Loucy (cell line): ENCODE data around the gene VANGL2.

Experiments used
- H2AFZ ChIP-seq: fragments of 200-600 bp; sonication (generic); 2 replicates; pipeline ENCODE4 v1.6.0; 2016; ENCODE audit warnings: antibody characterized with exemption, mild to moderate bottlenecking, low read length, moderate library complexity
- H3F3A ChIP-seq: fragments of 200-600 bp; 2 replicates; pipeline ENCODE4 v1.6.0; 2016; ENCODE audit warnings: antibody characterized with exemption, low read depth, mild to moderate bottlenecking
- H3K27me3 ChIP-seq: fragments of 200-600 bp; sonication (generic); 2 replicates; pipeline ENCODE4 v1.6.1; 2014; ENCODE audit warnings: low read length, mild to moderate bottlenecking; ENCODE audit not compliant: insufficient read depth, poor library complexity, severe bottlenecking
- H3K36me3 ChIP-seq: fragments of 200-600 bp; sonication (generic); 2 replicates; pipeline ENCODE4 v1.6.1; 2016; ENCODE audit warnings: low read length; ENCODE audit not compliant: insufficient read depth
- H3K4me1 ChIP-seq: fragments of 200-600 bp; sonication (generic); 2 replicates; pipeline ENCODE4 v1.5.1; 2014; ENCODE audit warnings: low read length, mild to moderate bottlenecking; ENCODE audit not compliant: insufficient read depth, poor library complexity, severe bottlenecking
- H3K4me2 ChIP-seq: fragments of 200-600 bp; sonication (generic); 2 replicates; pipeline ENCODE4 v1.6.0; 2014; ENCODE audit warnings: antibody characterized with exemption, low read length, low read depth, mild to moderate bottlenecking; ENCODE audit not compliant: poor library complexity, severe bottlenecking
- H3K4me3 ChIP-seq: fragments of 200-600 bp; sonication (generic); 2 replicates; pipeline ENCODE4 v1.5.1; 2014; ENCODE audit warnings: low read length, mild to moderate bottlenecking, mixed read lengths; ENCODE audit not compliant: poor library complexity, severe bottlenecking
- H3K79me2 ChIP-seq: fragments of 200-600 bp; sonication (generic); 2 replicates; pipeline ENCODE4 v1.6.1; 2014; ENCODE audit warnings: low read length; ENCODE audit not compliant: insufficient read depth
- H3K9ac ChIP-seq: fragments of 200-600 bp; sonication (generic); 2 replicates; pipeline ENCODE4 v1.6.0; 2014; ENCODE audit warnings: mild to moderate bottlenecking, low read depth, low read length, moderate library complexity; ENCODE audit not compliant: poor library complexity, severe bottlenecking
- H3K9me2 ChIP-seq: fragments of 200-600 bp; sonication (generic); replicated peaks from 2 replicates; pipeline ENCODE4 v1.6.1; 2016; ENCODE audit warnings: low read depth, low read length, mixed read lengths
- H3K9me3 ChIP-seq: fragments of 200-600 bp; sonication (generic); 2 replicates; pipeline ENCODE4 v1.6.1; 2014; ENCODE audit warnings: mild to moderate bottlenecking, antibody characterized with exemption, low read length, low read depth; ENCODE audit not compliant: insufficient read depth
- H4K20me1 ChIP-seq: fragments of 200-600 bp; sonication (generic); 2 replicates; pipeline ENCODE4 v1.6.0; 2014; ENCODE audit warnings: antibody characterized with exemption, low read length, mild to moderate bottlenecking; ENCODE audit not compliant: insufficient read depth, poor library complexity, severe bottlenecking
- EZH2phosphoT487 ChIP-seq: fragments of 200-600 bp; IDR thresholded peaks from 2 replicates; pipeline ENCODE4 v1.6.1; 2018; ENCODE audit warnings: antibody characterized with exemption, mild to moderate bottlenecking, moderate library complexity, borderline replicate concordance
- TF ChIP-seq, protein P1 (sequence below): fragments of 200-600 bp; sonication (generic); conservative IDR thresholded peaks from 2 replicates; pipeline ENCODE4 v1.5.1; 2014; ENCODE audit warnings: mild to moderate bottlenecking, antibody characterized with exemption, low read length

The VANGL2 gene

GRCh38 chr1:160394673-160395072 is 5.7 kb upstream of the VANGL2 start:
- H3K9me3 ChIP-seq = no peaks in the 10 kb centered on the region
- H3K4me1 ChIP-seq = peaks cover 4% of the 10 kb centered on the region
- H3F3A ChIP-seq = no peaks in the 10 kb centered on the region
- peaks cover 8% of the 10 kb centered on the region for H3K27me3 ChIP-seq
- H3K36me3 ChIP-seq = no peaks in the 10 kb centered on the region
- no peaks in the 10 kb centered on the region for H3K79me2 ChIP-seq
- no peak overlapping the region for H3K4me3 ChIP-seq
- H3K9ac ChIP-seq = no peak overlapping the region
- no peak for TF ChIP-seq EZH2phosphoT487
- TF ChIP-seq, protein P1, sequence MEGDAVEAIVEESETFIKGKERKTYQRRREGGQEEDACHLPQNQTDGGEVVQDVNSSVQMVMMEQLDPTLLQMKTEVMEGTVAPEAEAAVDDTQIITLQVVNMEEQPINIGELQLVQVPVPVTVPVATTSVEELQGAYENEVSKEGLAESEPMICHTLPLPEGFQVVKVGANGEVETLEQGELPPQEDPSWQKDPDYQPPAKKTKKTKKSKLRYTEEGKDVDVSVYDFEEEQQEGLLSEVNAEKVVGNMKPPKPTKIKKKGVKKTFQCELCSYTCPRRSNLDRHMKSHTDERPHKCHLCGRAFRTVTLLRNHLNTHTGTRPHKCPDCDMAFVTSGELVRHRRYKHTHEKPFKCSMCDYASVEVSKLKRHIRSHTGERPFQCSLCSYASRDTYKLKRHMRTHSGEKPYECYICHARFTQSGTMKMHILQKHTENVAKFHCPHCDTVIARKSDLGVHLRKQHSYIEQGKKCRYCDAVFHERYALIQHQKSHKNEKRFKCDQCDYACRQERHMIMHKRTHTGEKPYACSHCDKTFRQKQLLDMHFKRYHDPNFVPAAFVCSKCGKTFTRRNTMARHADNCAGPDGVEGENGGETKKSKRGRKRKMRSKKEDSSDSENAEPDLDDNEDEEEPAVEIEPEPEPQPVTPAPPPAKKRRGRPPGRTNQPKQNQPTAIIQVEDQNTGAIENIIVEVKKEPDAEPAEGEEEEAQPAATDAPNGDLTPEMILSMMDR = no peak
- H4K20me1 ChIP-seq = no peaks in the 10 kb centered on the region
- no peaks in the 10 kb centered on the region for H3K9me2 ChIP-seq
- no peak overlapping the region for H2AFZ ChIP-seq
- H3K4me2 ChIP-seq = no peak overlapping the region

GRCh38 chr1:160397651-160398050 is 2.7 kb upstream of the VANGL2 start:
- H3K4me1 ChIP-seq = peaks cover 9% of the 10 kb centered on the region
- H3K36me3 ChIP-seq = no peaks in the 10 kb centered on the region
- H3K4me3 ChIP-seq = no peak overlapping the region
- H3K9me2 ChIP-seq = no peaks in the 10 kb centered on the region
- TF ChIP-seq, protein P1 = no peak
- TF ChIP-seq EZH2phosphoT487 = no peak
- H3K4me2 ChIP-seq = no peak overlapping the region
- no peaks in the 10 kb centered on the region for H3K27me3 ChIP-seq
- H3K79me2 ChIP-seq = no peaks in the 10 kb centered on the region
- no peaks in the 10 kb centered on the region for H3K9me3 ChIP-seq
- H3K9ac ChIP-seq = no peak overlapping the region
- H2AFZ ChIP-seq = no peak overlapping the region
- no peaks in the 10 kb centered on the region for H4K20me1 ChIP-seq
- no peaks in the 10 kb centered on the region for H3F3A ChIP-seq

DNA sequence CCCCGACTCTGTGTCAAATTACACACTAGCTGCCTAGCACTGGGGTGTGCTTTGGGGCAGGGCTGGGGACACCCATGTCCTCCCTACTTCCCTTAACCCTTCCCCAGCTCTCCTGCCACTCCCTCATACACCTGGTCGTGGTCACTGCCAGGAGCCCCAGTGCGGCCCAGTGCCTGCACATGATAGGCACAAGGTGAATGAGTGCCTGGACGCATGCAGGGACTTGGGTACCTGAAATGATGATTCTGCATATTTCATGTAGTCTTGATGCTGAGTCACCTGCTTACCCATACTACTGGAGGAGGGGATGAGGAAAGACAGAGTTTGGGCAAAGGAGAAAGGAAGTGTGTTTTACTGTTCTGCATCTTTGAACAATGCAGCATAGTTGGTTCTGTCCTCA is 1.5 kb upstream of the VANGL2 start:
- Histone ChIP-seq H3K4me1 (peaks cover 9% of the 10 kb centered on the region), H3K79me2 (no peaks in the 10 kb centered on the region), H3K36me3 (no peaks in the 10 kb centered on the region), H3K9me3 (no peaks in the 10 kb centered on the region), H3K9me2 (no peaks in the 10 kb centered on the region), H2AFZ (no peak overlapping the region), H4K20me1 (no peaks in the 10 kb centered on the region), H3K27me3 (no peaks in the 10 kb centered on the region), H3K4me2 (no peak overlapping the region), H3F3A (no peaks in the 10 kb centered on the region), H3K9ac (no peak overlapping the region), H3K4me3 (no peak overlapping the region)
- TF ChIP-seq, protein P1 = no peak
- TF ChIP-seq EZH2phosphoT487 = no peak
